Skeletal muscle tissue (tissue), 4 donors: ENCODE measurements around the gene GADD45B. TPM values are rescaled to one million over a fixed set of nuclear protein-coding genes. Genes with fewer than 3 reads are reported as not detected.
A peak's percentile ranks its signal among the peaks of the same experiment; 100 is the strongest.

Experiments used
- H3K27ac ChIP-seq: one replicate; pipeline ENCODE4 v1.7.0; 2013; ENCODE audit warnings: mild to moderate bottlenecking, low read depth, low read length, inconsistent platforms
- H3K27me3 ChIP-seq, 3 donors: one replicate each; pipeline ENCODE4 v1.7.0; 2013; ENCODE audit warnings: low read length in 3 of 3; ENCODE audit not compliant: control insufficient read depth in 3 of 3, insufficient read depth in 3 of 3
- H3K36me3 ChIP-seq, 3 donors: one replicate each; pipeline ENCODE4 v1.7.0; 2013; ENCODE audit warnings: low read length in 3 of 3; ENCODE audit not compliant: control insufficient read depth in 3 of 3, insufficient read depth in 3 of 3
- H3K4me1 ChIP-seq, 3 donors: one replicate each; pipeline ENCODE4 v1.7.0; 2013; ENCODE audit warnings: low read length in 3 of 3, mild to moderate bottlenecking in 3 of 3; ENCODE audit not compliant: control insufficient read depth in 3 of 3, insufficient read depth in 3 of 3
- H3K4me3 ChIP-seq, 3 donors: one replicate each; pipeline ENCODE4 v1.7.0; 2013; ENCODE audit warnings: low read length in 3 of 3
- H3K9ac ChIP-seq, 3 donors: one replicate each; pipeline ENCODE4 v1.7.0; 2013; ENCODE audit warnings: low read length in 3 of 3, mild to moderate bottlenecking in 3 of 3, moderate library complexity in 2 of 3, low read depth in 1 of 3
- H3K9me3 ChIP-seq, 3 donors: one replicate each; pipeline ENCODE4 v1.7.0; 2013; ENCODE audit warnings: low read length in 3 of 3; ENCODE audit not compliant: control insufficient read depth in 3 of 3
- total RNA-seq: library from RNA; depleted of rRNA; stranded (reverse); fragments of >200 nt; gene quantifications from one replicate; pipeline ENCODE4 v1.2.3, GENCODE V29; 2014
- donor health status: Osteomylitis.

The GADD45B gene
- total RNA-seq, 1 donor from 2014 or later: 5.7 TPM

- H3K27me3 ChIP-seq: no peaks in the 10 kb centered on the region
- H3K4me3 ChIP-seq: no peak overlapping the region
- H3K4me1 ChIP-seq: peaks cover 4 to 9% (median 6%) of the 10 kb centered on the region in 3 donors
- H3K9me3 ChIP-seq: no peaks in the 10 kb centered on the region
- no peak overlapping the region for H3K9ac ChIP-seq
- peaks cover 5 to 10% (median 5%) of the 10 kb centered on the region in 3 donors for H3K36me3 ChIP-seq
- no peak overlapping the region for H3K27ac ChIP-seq
These were observed 32.7 kb upstream of the GADD45B start for GRCh38 chr19:2443116-2443784.

GRCh38 chr19:2443785-2444182, 32.1 kb upstream of the GADD45B start:
- Histone ChIP-seq H3K27ac (no peak overlapping the region), H3K27me3 (no peaks in the 10 kb centered on the region), H3K9me3 (no peaks in the 10 kb centered on the region), H3K9ac (no peak overlapping the region), H3K36me3 (peaks cover 0 to 9% (median 5%) of the 10 kb centered on the region in 3 donors), H3K4me3 (no peak overlapping the region), H3K4me1 (peaks cover 4 to 9% (median 6%) of the 10 kb centered on the region in 3 donors)

GRCh38 chr19:2444251-2445002, 31.5 kb upstream of the GADD45B start:
- Histone ChIP-seq H3K9me3 (no peaks in the 10 kb centered on the region), H3K9ac (no peak overlapping the region), H3K27ac (no peak overlapping the region), H3K4me3 (no peak overlapping the region), H3K27me3 (no peaks in the 10 kb centered on the region), H3K36me3 (peaks cover 0 to 9% (median 5%) of the 10 kb centered on the region in 3 donors), H3K4me1 (peaks cover 4 to 9% (median 6%) of the 10 kb centered on the region in 3 donors)

- Histone ChIP-seq H3K27me3 (no peaks in the 10 kb centered on the region), H3K36me3 (peaks cover 0 to 8% (median 5%) of the 10 kb centered on the region in 3 donors), H3K27ac (peak overlapping the region; percentile 79), H3K4me1 (peaks cover 4 to 9% (median 6%) of the 10 kb centered on the region in 3 donors), H3K4me3 (no peak overlapping the region), H3K9ac (peak overlapping the region in 2 of 3 donors; percentile 28 to 53), H3K9me3 (no peaks in the 10 kb centered on the region)
These were observed 29.5 kb upstream of the GADD45B start for GRCh38 chr19:2446381-2446780.

GRCh38 chr19:2449019-2449418, 26.9 kb upstream of the GADD45B start:
- no peaks in the 10 kb centered on the region for H3K27me3 ChIP-seq
- H3K27ac ChIP-seq: no peak overlapping the region
- peaks cover 4 to 9% (median 6%) of the 10 kb centered on the region in 3 donors for H3K4me1 ChIP-seq
- peaks cover 0 to 2% (median 0%) of the 10 kb centered on the region in 3 donors for H3K36me3 ChIP-seq
- no peak overlapping the region for H3K9ac ChIP-seq
- H3K9me3 ChIP-seq: no peaks in the 10 kb centered on the region
- no peak overlapping the region for H3K4me3 ChIP-seq

- no peak overlapping the region for H3K9ac ChIP-seq
- no peaks in the 10 kb centered on the region for H3K9me3 ChIP-seq
- no peak overlapping the region for H3K4me3 ChIP-seq
- no peak overlapping the region for H3K27ac ChIP-seq
- H3K36me3 ChIP-seq: no peaks in the 10 kb centered on the region
- no peaks in the 10 kb centered on the region for H3K27me3 ChIP-seq
- H3K4me1 ChIP-seq: peaks cover 13 to 16% (median 14%) of the 10 kb centered on the region in 3 donors
These were observed 24.8 kb upstream of the GADD45B start for GRCh38 chr19:2451138-2451537.

- Histone ChIP-seq H3K9ac (no peak overlapping the region), H3K4me3 (no peak overlapping the region), H3K36me3 (no peaks in the 10 kb centered on the region), H3K27me3 (no peaks in the 10 kb centered on the region), H3K9me3 (no peaks in the 10 kb centered on the region), H3K4me1 (peaks cover 12 to 15% (median 15%) of the 10 kb centered on the region in 3 donors), H3K27ac (no peak overlapping the region)
These were observed 24.2 kb upstream of the GADD45B start for GRCh38 chr19:2451741-2452140.

- Histone ChIP-seq H3K4me3 (no peak overlapping the region), H3K36me3 (no peaks in the 10 kb centered on the region), H3K27me3 (no peaks in the 10 kb centered on the region), H3K9ac (no peak overlapping the region), H3K27ac (no peak overlapping the region), H3K9me3 (no peaks in the 10 kb centered on the region), H3K4me1 (peaks cover 8 to 11% (median 8%) of the 10 kb centered on the region in 3 donors)
These were observed 22.4 kb upstream of the GADD45B start for GRCh38 chr19:2453431-2454025.

- Histone ChIP-seq H3K4me3 (no peak overlapping the region), H3K36me3 (no peaks in the 10 kb centered on the region), H3K27ac (no peak overlapping the region), H3K9ac (no peak overlapping the region), H3K27me3 (no peaks in the 10 kb centered on the region), H3K9me3 (no peaks in the 10 kb centered on the region), H3K4me1 (peaks cover 8 to 11% (median 8%) of the 10 kb centered on the region in 3 donors)
These were observed 21.5 kb upstream of the GADD45B start for GRCh38 chr19:2454199-2454961.
